Calu3 (cell line): ENCODE results near the gene RBX1. TPM values are rescaled to one million over a fixed set of nuclear protein-coding genes. Genes with fewer than 3 reads are reported as not detected.

ENCODE experiments used
- BruUV-seq: library from RNA; stranded (reverse); fragments of 400-500 nt; replicated peaks from 2 replicates; lab custom pipeline; 2021; lab: Mats Ljungman, UMichigan
- CTCF ChIA-PET: fragments of 300-600 bp; sonication (Branson Sonifier 250); formaldehyde crosslinking; loops from one replicate; lab custom pipeline; 2022; ENCODE audit warnings: antibody characterized with exemption; lab: Charles Lee
- DNase-seq: peaks from one replicate; pipeline ENCODE4 v3.0.0; 2022
- H3K27ac Mint-ChIP-seq: one replicate; pipeline ENCODE4 v1.8.0; 2022; ENCODE audit warnings: mixed read lengths; ENCODE audit not compliant: unreplicated experiment
- H3K27me3 Mint-ChIP-seq: one replicate; pipeline ENCODE4 v1.8.0; 2022; ENCODE audit warnings: mixed read lengths; ENCODE audit not compliant: unreplicated experiment
- H3K36me3 Mint-ChIP-seq: one replicate; pipeline ENCODE4 v1.8.0; 2022; ENCODE audit warnings: mild to moderate bottlenecking, moderate library complexity, mixed read lengths; ENCODE audit not compliant: insufficient read depth, unreplicated experiment
- H3K4me1 Mint-ChIP-seq: one replicate; pipeline ENCODE4 v1.8.0; 2022; ENCODE audit warnings: mild to moderate bottlenecking, low read depth, mixed read lengths; ENCODE audit not compliant: unreplicated experiment
- H3K4me3 Mint-ChIP-seq: one replicate; pipeline ENCODE4 v1.8.0; 2022; ENCODE audit warnings: mild to moderate bottlenecking, low read depth, moderate library complexity, mixed read lengths; ENCODE audit not compliant: unreplicated experiment
- H3K9me3 Mint-ChIP-seq: one replicate; pipeline ENCODE4 v1.8.0; 2022; ENCODE audit warnings: low read depth, mixed read lengths; ENCODE audit not compliant: unreplicated experiment
- intact Hi-C: fragments of 100-400 bp; cut with micrococcal nuclease; formaldehyde crosslinking; loops from one replicate; pipeline ENCODE4 v1.10.0; 2022; ENCODE audit not compliant: unreplicated experiment
- total RNA-seq: library from RNA; stranded (reverse); gene quantifications from 2 replicates; pipeline ENCODE4 v1.2.3, GENCODE V29; 2022
- TF ChIP-seq, protein P1 (sequence below): fragments of 200-600 bp; IDR thresholded peaks from one replicate; pipeline ENCODE4 v1.8.0; 2022; ENCODE audit warnings: antibody characterized with exemption; ENCODE audit not compliant: unreplicated experiment

RBX1 gene
- total RNA-seq, 1 experiment from 2014 or later, result 45.5 TPM

GRCh38 chr22:40954113-40954512 is 2.9 kb downstream of the RBX1 start:
- Mint-ChIP-seq H3K36me3 (peaks cover 52% of the 10 kb centered on the region), H3K27me3 (no peaks in the 10 kb centered on the region), H3K4me3 (no peak overlapping the region)

GRCh38 chr22:40955571-40955970 is 4.4 kb downstream of the RBX1 start:
- no peak overlapping the region for H3K4me3 Mint-ChIP-seq
- H3K4me1 Mint-ChIP-seq, result peaks cover 20% of the 10 kb centered on the region
- no peak overlapping the region for H3K27ac Mint-ChIP-seq
- H3K36me3 Mint-ChIP-seq, result peaks cover 51% of the 10 kb centered on the region
- CTCF ChIA-PET, result no interaction called here
- DNase-seq, result no peak
- no TSS peak for BruUV-seq
- TF ChIP-seq, protein P1, sequence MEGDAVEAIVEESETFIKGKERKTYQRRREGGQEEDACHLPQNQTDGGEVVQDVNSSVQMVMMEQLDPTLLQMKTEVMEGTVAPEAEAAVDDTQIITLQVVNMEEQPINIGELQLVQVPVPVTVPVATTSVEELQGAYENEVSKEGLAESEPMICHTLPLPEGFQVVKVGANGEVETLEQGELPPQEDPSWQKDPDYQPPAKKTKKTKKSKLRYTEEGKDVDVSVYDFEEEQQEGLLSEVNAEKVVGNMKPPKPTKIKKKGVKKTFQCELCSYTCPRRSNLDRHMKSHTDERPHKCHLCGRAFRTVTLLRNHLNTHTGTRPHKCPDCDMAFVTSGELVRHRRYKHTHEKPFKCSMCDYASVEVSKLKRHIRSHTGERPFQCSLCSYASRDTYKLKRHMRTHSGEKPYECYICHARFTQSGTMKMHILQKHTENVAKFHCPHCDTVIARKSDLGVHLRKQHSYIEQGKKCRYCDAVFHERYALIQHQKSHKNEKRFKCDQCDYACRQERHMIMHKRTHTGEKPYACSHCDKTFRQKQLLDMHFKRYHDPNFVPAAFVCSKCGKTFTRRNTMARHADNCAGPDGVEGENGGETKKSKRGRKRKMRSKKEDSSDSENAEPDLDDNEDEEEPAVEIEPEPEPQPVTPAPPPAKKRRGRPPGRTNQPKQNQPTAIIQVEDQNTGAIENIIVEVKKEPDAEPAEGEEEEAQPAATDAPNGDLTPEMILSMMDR, result no peak
- no peaks in the 10 kb centered on the region for H3K27me3 Mint-ChIP-seq
- H3K9me3 Mint-ChIP-seq, result no peaks in the 10 kb centered on the region
- intact Hi-C loops, result no loop called here

More at GRCh38 chr22:40954113-40954512, 2.9 kb downstream of the RBX1 start:
- intact Hi-C loops, result loop anchor here (5.0 kb wide), 1 partner anchor 138 kb away; the partner anchor contains the start of gene EP300
- H3K27ac Mint-ChIP-seq, result no peak overlapping the region
- H3K4me1 Mint-ChIP-seq, result peaks cover 20% of the 10 kb centered on the region
- TF ChIP-seq, protein P1, result no peak
- no peaks in the 10 kb centered on the region for H3K9me3 Mint-ChIP-seq
- DNase-seq, result no peak
- CTCF ChIA-PET, result no interaction called here
- no TSS peak for BruUV-seq

GRCh38 chr22:40957601-40958000 is 6.4 kb downstream of the RBX1 start:
- BruUV-seq, result no TSS peak
- no peaks in the 10 kb centered on the region for H3K9me3 Mint-ChIP-seq
- no peak for DNase-seq
- intact Hi-C loops, result no loop called here
- H3K4me1 Mint-ChIP-seq, result peaks cover 13% of the 10 kb centered on the region
- no peak overlapping the region for H3K4me3 Mint-ChIP-seq
- CTCF ChIA-PET, result no interaction called here
- H3K27ac Mint-ChIP-seq, result no peak overlapping the region
- TF ChIP-seq, protein P1, result no peak
- H3K36me3 Mint-ChIP-seq, result peaks cover 31% of the 10 kb centered on the region
- H3K27me3 Mint-ChIP-seq, result no peaks in the 10 kb centered on the region

DNA sequence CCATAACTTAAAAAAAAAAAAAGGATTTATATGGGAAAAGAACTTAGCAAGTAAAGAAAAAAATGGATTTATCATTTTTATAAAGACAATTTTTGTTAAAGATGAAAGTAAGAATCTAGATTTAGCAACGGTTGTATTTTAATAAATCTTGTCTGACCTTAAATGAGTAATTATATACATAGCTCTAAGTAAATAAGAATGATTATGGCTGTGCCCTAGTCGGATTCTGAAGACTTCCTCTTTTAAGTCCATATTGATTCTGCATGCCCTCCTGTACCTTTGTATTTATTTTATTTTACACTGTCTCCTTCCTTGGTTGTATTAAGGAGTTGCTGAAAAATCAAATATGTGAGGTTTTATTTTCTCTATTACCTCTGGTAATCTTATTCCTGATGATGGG is 7.1 kb downstream of the RBX1 start:
- no peak for DNase-seq
- no peaks in the 10 kb centered on the region for H3K9me3 Mint-ChIP-seq
- intact Hi-C loops, result no loop called here
- no TSS peak for BruUV-seq
- H3K36me3 Mint-ChIP-seq, result peaks cover 36% of the 10 kb centered on the region
- CTCF ChIA-PET, result interaction anchor here (0.6 to 0.7 kb wide), 2 partner anchors 75 to 1770 kb away, joined by 3 to 5 read pairs; no protein-coding TSS in a partner anchor
- no peak overlapping the region for H3K27ac Mint-ChIP-seq
- H3K27me3 Mint-ChIP-seq, result no peaks in the 10 kb centered on the region
- H3K4me1 Mint-ChIP-seq, result peaks cover 6% of the 10 kb centered on the region
- TF ChIP-seq, protein P1, result no peak
- H3K4me3 Mint-ChIP-seq, result no peak overlapping the region
